Uterus (tissue), 4 donors: ENCODE data around the gene NPNT. TPM values are rescaled to one million over a fixed set of nuclear protein-coding genes. Genes with fewer than 3 reads are reported as not detected.
A peak's percentile ranks its signal among the peaks of the same experiment; 100 is the strongest.

Experiments used
- DNase-seq, 2 donors: peaks; one replicate each; pipeline ENCODE4 v3.0.0-alpha.2; 2019 to 2020
- H3K27ac ChIP-seq, 2 donors: fragments of 200-600 bp; sonication (generic); 1 replicate in 1 of 2; 2 replicates in 1 of 2; pipeline ENCODE4 v1.5.1; 2016 to 2018
- H3K27me3 ChIP-seq, 2 donors: fragments of 200-600 bp; sonication (generic); one replicate each; pipeline ENCODE4 v1.5.1; 2018 to 2019; ENCODE audit warnings: control low read depth in 1 of 2
- H3K36me3 ChIP-seq, 2 donors: fragments of 200-600 bp; sonication (generic); one replicate each; pipeline ENCODE4 v1.5.1; 2019; ENCODE audit warnings: control low read depth in 1 of 2
- H3K4me1 ChIP-seq, 2 donors: fragments of 200-600 bp; sonication (generic); one replicate each; pipeline ENCODE4 v1.5.1; 2018 to 2019; ENCODE audit warnings: control low read depth in 1 of 2
- H3K4me3 ChIP-seq, 2 donors: fragments of 200-600 bp; sonication (generic); 1 replicate in 1 of 2; 2 replicates in 1 of 2; pipeline ENCODE4 v1.5.1; 2018 to 2019; ENCODE audit warnings: mild to moderate bottlenecking in 1 of 2
- H3K9me3 ChIP-seq, 2 donors: fragments of 200-600 bp; sonication (generic); one replicate each; pipeline ENCODE4 v1.5.1; 2019; ENCODE audit warnings: control low read depth in 1 of 2
- CTCF ChIP-seq, 4 experiments: fragments of 200-600 bp in 2 of 4; fragments of 450-650 bp in 2 of 4; sonication (generic) in 2 of 4; IDR thresholded peaks; one replicate each; pipeline ENCODE4 v1.5.1; 2016 to 2019; ENCODE audit warnings: antibody characterized with exemption in 4 of 4, mild to moderate bottlenecking in 2 of 4, moderate library complexity in 1 of 4
- POLR2A ChIP-seq, 2 donors: fragments of 450-650 bp; IDR thresholded peaks; one replicate each; pipeline ENCODE4 v1.6.1; 2016; ENCODE audit warnings: antibody characterized with exemption in 2 of 2, mild to moderate bottlenecking in 1 of 2, moderate library complexity in 1 of 2
- intact Hi-C: fragments of 100-400 bp; cut with DNase I; formaldehyde crosslinking; loops from one replicate; pipeline ENCODE4 v1.15.1; 2023; ENCODE audit warnings: low total_unique reads
- total RNA-seq, 4 donors: library from RNA; depleted of rRNA in 3 of 4; stranded (reverse); fragments of >200 nt in 3 of 4; gene quantifications; one replicate each; pipeline versions ENCODE4 v1.1.0 to v1.2.4, GENCODE V29; 2014 to 2023
- donor health status: DM: yes; HTN: yes; CAD: no.

The NPNT gene
- total RNA-seq, 4 donors from 2014 or later = 6.8 to 69.9 (median 36.3) TPM

- Histone ChIP-seq H3K4me1 (no peaks in the 10 kb centered on the region), H3K27ac (no peak overlapping the region), H3K36me3 (no peaks in the 10 kb centered on the region), H3K4me3 (no peak overlapping the region), H3K27me3 (no peaks in the 10 kb centered on the region), H3K9me3 (no peaks in the 10 kb centered on the region)
- TF ChIP-seq POLR2A (IDR thresholded peaks at IDR 0.05) = no peak
- no peak for TF ChIP-seq CTCF (IDR thresholded peaks at IDR 0.05)
- intact Hi-C loops = no loop called here
- DNase-seq = no peak
Observed at GRCh38 chr4:105912633-105913032, 17.4 kb downstream of the NPNT start.

GRCh38 chr4:105917171-105917685, 22.0 kb downstream of the NPNT start:
- intact Hi-C loops = no loop called here
- TF ChIP-seq CTCF (IDR thresholded peaks at IDR 0.05) (no peak), POLR2A (IDR thresholded peaks at IDR 0.05) (no peak)
- H3K36me3 ChIP-seq = no peaks in the 10 kb centered on the region
- H3K9me3 ChIP-seq = no peaks in the 10 kb centered on the region
- no peak overlapping the region for H3K4me3 ChIP-seq
- DNase-seq = no peak
- no peaks in the 10 kb centered on the region for H3K27me3 ChIP-seq
- H3K27ac ChIP-seq = no peak overlapping the region
- H3K4me1 ChIP-seq = no peaks in the 10 kb centered on the region

GRCh38 chr4:105921301-105921700, 26.0 kb downstream of the NPNT start:
- no peaks in the 10 kb centered on the region for H3K27me3 ChIP-seq
- H3K9me3 ChIP-seq = no peaks in the 10 kb centered on the region
- no peaks in the 10 kb centered on the region for H3K36me3 ChIP-seq
- intact Hi-C loops = no loop called here
- no peak for TF ChIP-seq POLR2A (IDR thresholded peaks at IDR 0.05)
- no peak for TF ChIP-seq CTCF (IDR thresholded peaks at IDR 0.05)
- H3K27ac ChIP-seq = no peak overlapping the region
- H3K4me1 ChIP-seq = no peaks in the 10 kb centered on the region
- no peak for DNase-seq
- H3K4me3 ChIP-seq = no peak overlapping the region

GRCh38 chr4:105923497-105924238, 28.4 kb downstream of the NPNT start:
- intact Hi-C loops = no loop called here
- Histone ChIP-seq H3K4me1 (no peaks in the 10 kb centered on the region), H3K27ac (no peak overlapping the region), H3K4me3 (no peak overlapping the region), H3K9me3 (no peaks in the 10 kb centered on the region), H3K27me3 (no peaks in the 10 kb centered on the region), H3K36me3 (no peaks in the 10 kb centered on the region)
- peak; percentile 14 to 16 for DNase-seq
- TF ChIP-seq POLR2A (IDR thresholded peaks at IDR 0.05) = no peak
- no peak for TF ChIP-seq CTCF (IDR thresholded peaks at IDR 0.05)

- H3K9me3 ChIP-seq = no peaks in the 10 kb centered on the region
- intact Hi-C loops = no loop called here
- H3K27me3 ChIP-seq = no peaks in the 10 kb centered on the region
- H3K36me3 ChIP-seq = no peaks in the 10 kb centered on the region
- no peak for TF ChIP-seq POLR2A (IDR thresholded peaks at IDR 0.05)
- no peak for TF ChIP-seq CTCF (IDR thresholded peaks at IDR 0.05)
- H3K27ac ChIP-seq = no peak overlapping the region
- no peaks in the 10 kb centered on the region for H3K4me1 ChIP-seq
- DNase-seq = no peak
- no peak overlapping the region for H3K4me3 ChIP-seq
Observed at GRCh38 chr4:105924341-105924740, 29.1 kb downstream of the NPNT start.
